Measurements from ENCODE around the gene RAB7A.
"Not testable (repeated sequence)": the region's sequence is repeated elsewhere in the genome, so short reads cannot be mapped to it uniquely, and the experiment has no call there.

RAB7A gene

GRCh38 chr3:128712848-128713247 is 13.1 kb upstream of the RAB7A start:
- no peak for DNase-seq

- peak; percentile 14 for DNase-seq
Measured at GRCh38 chr3:128714887-128715491, 11.0 kb upstream of the RAB7A start.

GRCh38 chr3:128718892-128719291 is 7.1 kb upstream of the RAB7A start:
- not testable (repeated sequence) for DNase-seq

- no peak for DNase-seq
Measured at GRCh38 chr3:128720891-128721290, 5.1 kb upstream of the RAB7A start.

GRCh38 chr3:128723477-128723876 is 2.5 kb upstream of the RAB7A start:
- no peak for DNase-seq

GRCh38 chr3:128725547-128726022 is 398 bp upstream of the RAB7A start:
- no peak for DNase-seq

- DNase-seq, result no peak
Measured at GRCh38 chr3:128727059-128727458, 1.1 kb downstream of the RAB7A start.

- no peak for DNase-seq
Measured at GRCh38 chr3:128727485-128727884, 1.5 kb downstream of the RAB7A start.

- no peak for DNase-seq
Measured at GRCh38 chr3:128727996-128728395, 2.0 kb downstream of the RAB7A start.

- not testable (repeated sequence) for DNase-seq
Measured at GRCh38 chr3:128728521-128728920, 2.5 kb downstream of the RAB7A start.

GRCh38 chr3:128730471-128730870 is 4.5 kb downstream of the RAB7A start:
- no peak for DNase-seq

GRCh38 chr3:128734523-128735189 is 8.7 kb downstream of the RAB7A start:
- no peak for DNase-seq

- no peak for DNase-seq
Measured at GRCh38 chr3:128735287-128735686, 9.3 kb downstream of the RAB7A start.

GRCh38 chr3:128735884-128736283 is 9.9 kb downstream of the RAB7A start:
- DNase-seq, result no peak

GRCh38 chr3:128736601-128737000 is 10.6 kb downstream of the RAB7A start:
- DNase-seq, result no peak

GRCh38 chr3:128740621-128741020 is 14.6 kb downstream of the RAB7A start:
- DNase-seq, result no peak

GRCh38 chr3:128742821-128743594 is 17.0 kb downstream of the RAB7A start:
- DNase-seq, result no peak

- DNase-seq, result no peak
Measured at GRCh38 chr3:128745742-128746141, 19.8 kb downstream of the RAB7A start.

GRCh38 chr3:128746881-128747280 is 20.9 kb downstream of the RAB7A start:
- no peak for DNase-seq

GRCh38 chr3:128748557-128748956 is 22.6 kb downstream of the RAB7A start:
- DNase-seq, result no peak

- DNase-seq, result no peak
Measured at GRCh38 chr3:128749035-128749434, 23.1 kb downstream of the RAB7A start.

GRCh38 chr3:128749561-128749960 is 23.6 kb downstream of the RAB7A start:
- not testable (repeated sequence) for DNase-seq

GRCh38 chr3:128753715-128754114 is 27.7 kb downstream of the RAB7A start:
- DNase-seq, result no peak

- DNase-seq, result no peak
Measured at GRCh38 chr3:128760042-128760441, 34.1 kb downstream of the RAB7A start.

Data from activated naive CD4-positive, alpha-beta T cell treated with Interleukin-2 at 50 U/mL for 16 hours (primary cell).